Activated naive CD8-positive, alpha-beta T cell treated with anti-CD3 and anti-CD28 coated beads for 36 hours (primary cell): ENCODE results near the gene ITIH2. TPM values are rescaled to one million over a fixed set of nuclear protein-coding genes. Genes with fewer than 3 reads are reported as not detected.
A peak's percentile ranks its signal among the peaks of the same experiment; 100 is the strongest.

Source experiments
- DNase-seq: peaks from one replicate; pipeline ENCODE4 v3.0.0; 2021
- H3K27ac Mint-ChIP-seq: one replicate; pipeline ENCODE4 v1.8.0; 2022; ENCODE audit warnings: mild to moderate bottlenecking, moderate library complexity, mixed read lengths
- H3K27me3 Mint-ChIP-seq: one replicate; pipeline ENCODE4 v1.8.0; 2022; ENCODE audit warnings: mild to moderate bottlenecking, mixed read lengths
- H3K36me3 Mint-ChIP-seq: one replicate; pipeline ENCODE4 v1.8.0; 2021; ENCODE audit warnings: mild to moderate bottlenecking, mixed read lengths
- H3K4me1 Mint-ChIP-seq: one replicate; pipeline ENCODE4 v1.8.0; 2021; ENCODE audit warnings: mixed read lengths
- H3K4me3 Mint-ChIP-seq: one replicate; pipeline ENCODE4 v1.8.0; 2022; ENCODE audit warnings: mild to moderate bottlenecking, moderate library complexity, mixed read lengths
- H3K9me3 Mint-ChIP-seq: one replicate; pipeline ENCODE4 v1.8.0; 2022; ENCODE audit warnings: mixed read lengths
- total RNA-seq, 2 experiments: library from RNA; stranded (reverse); gene quantifications; one replicate each; pipeline ENCODE4 v1.2.3, GENCODE V29; 2021

Gene ITIH2
- total RNA-seq, 2 experiments from 2014 or later: not detected

DNA sequence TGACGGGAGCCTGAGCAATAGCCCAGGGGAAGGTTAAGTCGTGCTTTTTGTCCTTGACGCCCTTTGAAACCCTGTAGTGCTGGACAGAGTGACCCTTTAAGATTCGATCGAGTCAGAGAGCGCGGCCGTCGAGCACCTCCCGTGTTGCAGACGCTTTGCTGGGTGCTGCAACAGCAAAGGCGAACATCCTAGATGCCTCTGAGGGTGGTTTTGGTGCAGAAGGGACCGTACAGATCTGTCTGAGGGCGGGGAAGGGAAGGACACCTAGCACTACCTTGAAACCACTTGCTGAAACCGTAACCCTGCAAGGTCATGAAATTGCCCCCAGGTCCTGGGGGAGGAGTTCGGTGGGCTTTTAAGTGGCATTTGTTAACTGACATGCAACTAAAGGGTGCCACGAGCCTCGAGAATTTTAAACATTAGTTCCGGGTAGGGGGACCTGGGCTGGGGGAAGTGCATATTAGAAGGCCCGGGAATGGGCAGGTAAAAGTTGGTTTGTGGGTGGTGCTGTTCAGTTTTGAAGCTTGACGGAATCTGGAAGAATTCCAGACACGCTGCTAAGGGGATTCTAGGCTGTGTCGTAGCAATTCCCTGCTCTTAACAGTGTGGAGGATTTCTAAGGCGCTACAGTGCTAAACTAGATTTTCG lies 85.6 kb downstream of the ITIH2 start:
- Mint-ChIP-seq H3K4me3 (no peak overlapping the region), H3K9me3 (no peaks in the 10 kb centered on the region), H3K4me1 (peaks cover 43% of the 10 kb centered on the region), H3K27me3 (no peaks in the 10 kb centered on the region), H3K36me3 (peaks cover 33% of the 10 kb centered on the region), H3K27ac (no peak overlapping the region)
- peak; percentile 20 for DNase-seq

DNA sequence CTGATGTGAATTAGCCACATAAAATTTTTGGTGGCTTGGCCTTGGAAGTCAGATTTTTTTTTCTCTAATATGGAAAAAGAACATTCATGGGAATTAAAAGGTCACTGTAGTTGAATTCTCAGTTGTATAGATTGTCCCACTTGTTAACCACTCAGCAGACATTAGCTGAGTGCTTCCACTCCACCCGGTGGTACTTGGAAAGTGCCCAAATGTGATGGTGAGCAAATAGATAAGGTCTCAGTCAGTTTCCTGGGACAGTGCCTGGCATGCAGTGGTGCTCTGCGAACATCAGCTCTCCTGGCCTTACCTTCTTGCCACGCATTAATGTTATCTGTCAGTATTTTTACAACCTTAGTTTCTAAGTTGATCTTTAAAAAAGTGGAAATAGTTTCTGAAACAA lies 86.3 kb downstream of the ITIH2 start:
- Mint-ChIP-seq H3K27me3 (no peaks in the 10 kb centered on the region), H3K9me3 (no peaks in the 10 kb centered on the region), H3K36me3 (peaks cover 35% of the 10 kb centered on the region), H3K4me3 (no peak overlapping the region), H3K4me1 (peaks cover 45% of the 10 kb centered on the region), H3K27ac (no peak overlapping the region)
- DNase-seq: no peak

DNA sequence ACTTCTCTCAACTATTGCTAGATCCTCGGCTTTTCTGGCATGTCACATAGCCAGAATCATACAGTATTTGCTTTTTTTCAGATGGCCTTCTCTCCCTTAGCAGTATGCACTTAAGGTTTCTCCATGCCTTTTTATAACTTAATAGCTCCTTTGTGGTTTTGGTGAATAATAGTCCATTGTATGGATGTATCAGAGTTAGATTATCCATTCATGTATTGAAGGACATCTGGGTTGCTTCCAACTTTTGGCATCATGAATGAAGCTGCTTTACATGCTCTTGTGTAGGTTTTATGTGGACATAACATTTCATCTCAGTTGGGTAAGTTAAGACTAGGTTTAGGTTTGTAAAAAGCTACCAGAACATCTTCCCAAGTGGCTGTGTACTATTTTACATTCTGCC lies 89.4 kb downstream of the ITIH2 start:
- Mint-ChIP-seq H3K36me3 (peaks cover 53% of the 10 kb centered on the region), H3K4me1 (peaks cover 59% of the 10 kb centered on the region), H3K27ac (no peak overlapping the region), H3K27me3 (no peaks in the 10 kb centered on the region), H3K9me3 (no peaks in the 10 kb centered on the region), H3K4me3 (no peak overlapping the region)
- DNase-seq: no peak

DNA sequence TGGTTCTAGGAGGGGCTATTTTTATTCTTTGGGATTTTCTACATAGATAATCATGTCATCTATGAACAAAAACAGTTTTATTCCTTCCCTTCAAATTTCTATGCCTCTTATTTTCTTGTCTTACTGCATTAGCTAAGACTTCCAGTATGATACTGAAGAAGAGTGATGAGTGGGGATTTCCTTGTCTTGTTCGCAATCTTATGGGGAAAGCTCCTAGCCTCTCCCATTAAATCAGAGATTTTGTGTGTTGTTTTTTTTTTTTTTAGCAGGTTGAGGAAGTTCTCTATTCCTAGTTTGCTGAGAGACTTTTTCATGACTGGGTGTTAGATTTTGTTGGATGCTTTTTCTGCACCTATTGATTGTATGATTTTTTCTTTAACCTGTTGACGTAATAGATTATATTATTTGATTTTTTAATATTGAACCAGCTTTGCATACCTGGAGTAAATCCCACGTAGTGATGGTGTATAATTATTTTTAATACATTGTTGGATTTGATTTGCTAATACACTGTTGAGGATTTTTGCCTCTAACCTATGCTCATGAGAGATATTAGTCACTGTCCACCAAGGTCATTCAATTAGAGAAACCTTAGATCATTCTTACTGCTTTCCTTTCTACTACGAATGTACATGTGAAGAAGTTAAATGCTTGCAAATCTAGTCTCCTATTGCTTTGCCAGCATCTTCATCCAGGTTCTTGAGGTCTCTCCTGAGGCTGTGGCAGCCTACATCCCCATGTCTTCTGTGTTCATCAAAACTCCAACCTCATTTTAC lies 91.3 kb downstream of the ITIH2 start:
- H3K4me1 Mint-ChIP-seq: peaks cover 59% of the 10 kb centered on the region
- H3K9me3 Mint-ChIP-seq: no peaks in the 10 kb centered on the region
- no peak for DNase-seq
- no peaks in the 10 kb centered on the region for H3K27me3 Mint-ChIP-seq
- no peak overlapping the region for H3K27ac Mint-ChIP-seq
- peaks cover 57% of the 10 kb centered on the region for H3K36me3 Mint-ChIP-seq
- H3K4me3 Mint-ChIP-seq: no peak overlapping the region

DNA sequence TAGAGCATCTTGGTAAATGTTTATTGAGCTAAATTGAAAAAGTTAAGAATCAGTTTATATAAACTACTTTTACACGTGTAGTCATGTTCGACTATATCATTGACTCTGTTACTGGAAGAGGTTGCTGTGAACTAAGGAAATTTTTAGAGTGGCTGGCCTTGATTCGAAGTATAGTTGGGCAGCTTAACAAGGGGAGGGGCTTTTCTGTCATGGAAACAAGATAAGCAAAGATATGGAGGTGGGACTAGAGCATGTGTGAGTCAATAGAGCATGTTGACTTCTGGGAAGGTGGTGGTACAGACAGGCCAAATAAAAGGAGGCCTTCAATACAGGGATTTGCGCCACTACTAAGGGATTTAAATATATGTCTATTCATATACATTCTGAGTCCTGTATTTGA lies 92.5 kb downstream of the ITIH2 start:
- Mint-ChIP-seq H3K36me3 (peaks cover 57% of the 10 kb centered on the region), H3K4me3 (no peak overlapping the region), H3K27ac (peak overlapping the region; percentile 18), H3K4me1 (peaks cover 53% of the 10 kb centered on the region), H3K9me3 (no peaks in the 10 kb centered on the region), H3K27me3 (no peaks in the 10 kb centered on the region)
- no peak for DNase-seq

DNA sequence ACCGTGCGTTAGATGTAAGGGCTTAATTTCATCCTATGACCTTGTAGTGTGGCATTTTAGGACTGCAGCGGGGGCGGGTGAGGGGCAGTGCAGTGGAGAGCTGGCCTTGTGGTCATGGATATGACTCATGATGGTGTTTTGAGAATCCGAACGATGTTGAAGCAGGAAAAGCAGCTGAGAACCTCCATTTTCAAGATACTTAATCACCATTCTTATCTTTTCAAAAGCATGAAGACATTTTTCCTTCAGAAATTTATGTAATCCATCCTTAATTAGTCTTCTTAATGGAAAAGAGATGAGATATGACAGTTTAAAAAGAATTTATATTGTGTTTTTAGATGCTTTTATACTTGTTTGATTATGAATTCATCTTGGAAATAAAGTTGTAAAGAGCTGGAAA lies 94.5 kb downstream of the ITIH2 start:
- H3K27ac Mint-ChIP-seq: peak overlapping the region; percentile 54
- H3K4me1 Mint-ChIP-seq: peaks cover 37% of the 10 kb centered on the region
- DNase-seq: peak; percentile 4
- H3K36me3 Mint-ChIP-seq: peaks cover 41% of the 10 kb centered on the region
- no peaks in the 10 kb centered on the region for H3K27me3 Mint-ChIP-seq
- H3K4me3 Mint-ChIP-seq: no peak overlapping the region
- H3K9me3 Mint-ChIP-seq: no peaks in the 10 kb centered on the region

Other genes with a start within 250 kb of the ITIH2 start
- not detected for gene ITIH5, start 36.4 kb upstream of the ITIH2 start, total RNA-seq
- gene KIN, start 84.7 kb downstream of the ITIH2 start, total RNA-seq: 10 to 100 TPM; 15.6 to 15.7 TPM
- 100 to 1,000 TPM; 322 to 324 TPM for gene ATP5F1C, start 84.9 kb downstream of the ITIH2 start, total RNA-seq
- 10 to 100 TPM; 16.8 to 17.0 TPM for gene TAF3, start 115.2 kb downstream of the ITIH2 start, total RNA-seq